Measurements from ENCODE around the gene N4BP2L2. TPM values are rescaled to one million over a fixed set of nuclear protein-coding genes. Genes with fewer than 3 reads are reported as not detected.

N4BP2L2 gene
- total and polyA plus RNA-seq, 2 of the 13 experiments (the other 11 are each of a cell fraction or from before 2014, with no cell fraction given): 58.9 to 81.2 TPM

GRCh38 chr13:32468502-32469142 lies 70.0 kb downstream of the N4BP2L2 start:
- 70% methylated on average over 6 of the region's 6 CpGs for WGBS (ENCODE audit: low lambda C conversion rate)
- Histone ChIP-seq H3K9me3 (ENCODE audit: low read length) (no peaks in the 10 kb centered on the region), H3K9ac (ENCODE audit: insufficient read depth, low read depth, low read length) (no peak overlapping the region), H3K4me2 (ENCODE audit: low read depth, low read length) (no peak overlapping the region), H3K4me1 (ENCODE audit: insufficient read depth, low read length) (no peaks in the 10 kb centered on the region), H4K20me1 (ENCODE audit: insufficient read depth, low read length) (no peaks in the 10 kb centered on the region), H3K36me3 (replicated peaks in 1 of 2; ENCODE audit: control insufficient read depth in 1 of 2, insufficient read depth in 2 of 2, low read length in 2 of 2) (no peaks in the 10 kb centered on the region), H2AFZ (ENCODE audit: low read length) (no peak overlapping the region), H3K79me2 (ENCODE audit: insufficient read depth, low read length) (no peaks in the 10 kb centered on the region), H3K27ac (ENCODE audit: extremely low read length, insufficient read depth, low read length) (no peak overlapping the region), H3K27me3 (ENCODE audit: control insufficient read depth in 1 of 2, insufficient read depth in 2 of 2, low read length in 2 of 2) (no peaks in the 10 kb centered on the region), H3K4me3 (replicated peaks in 1 of 3; ENCODE audit: insufficient read depth in 1 of 3, low read depth in 2 of 3, low read length in 3 of 3) (no peak overlapping the region)
- DNase-seq (ENCODE audit: low spot score): no peak
- ChIA-PET CTCF (ENCODE audit: low intra/inter-chr PET ratio, low total read pairs) (no interaction called here), POLR2A (interaction anchor here (1.1 kb wide), 1 partner anchor 69 kb away, joined by 4 read pairs; no protein-coding TSS in a partner anchor)
- in situ Hi-C loops (cut with HindIII; ENCODE audit: extremely low pct_ligation_motif_present, low pct_unique_long_range_greater_than_20kb): no loop called here
- no TSS peak for BruUV-seq (replicated peaks)
- no peak for FAIRE-seq
- no peak for TF ChIP-seq SP5 (CRISPR knock-in tag; IDR thresholded peaks at IDR 0.05; ENCODE audit: borderline replicate concordance, low read depth)
- TF ChIP-seq ZSCAN31 (CRISPR knock-in tag; IDR thresholded peaks at IDR 0.05; ENCODE audit: low read depth): peak; percentile 99
- intact Hi-C loops (cut with micrococcal nuclease; ENCODE audit: unreplicated experiment): no loop called here
- ATAC-seq: 0 out of 3 replicates have a peak, but pooled peaks have one; percentile 34

- 92% methylated on average over 2 of the region's 2 CpGs for WGBS (ENCODE audit: low lambda C conversion rate)
- H3K9ac ChIP-seq (ENCODE audit: insufficient read depth, low read depth, low read length): no peak overlapping the region
- POLR2A ChIA-PET: no interaction called here
- intact Hi-C loops (cut with micrococcal nuclease; ENCODE audit: unreplicated experiment) (no loop called here), in situ Hi-C loops (cut with HindIII; ENCODE audit: extremely low pct_ligation_motif_present, low pct_unique_long_range_greater_than_20kb) (no loop called here)
- H3K4me1 ChIP-seq (ENCODE audit: insufficient read depth, low read length): peaks cover 42% of the 10 kb centered on the region
- no peaks in the 10 kb centered on the region for H3K27me3 ChIP-seq (ENCODE audit: control insufficient read depth in 1 of 2, insufficient read depth in 2 of 2, low read length in 2 of 2)
- peaks cover 21% of the 10 kb centered on the region for H3K9me3 ChIP-seq (ENCODE audit: low read length)
- no peaks in the 10 kb centered on the region for H3K79me2 ChIP-seq (ENCODE audit: insufficient read depth, low read length)
- H3K4me3 ChIP-seq (replicated peaks in 1 of 3; ENCODE audit: insufficient read depth in 1 of 3, low read depth in 2 of 3, low read length in 3 of 3): no peak overlapping the region
- DNase-seq (ENCODE audit: low spot score) (no peak), ATAC-seq (no peak), FAIRE-seq (no peak)
- no peaks in the 10 kb centered on the region for H4K20me1 ChIP-seq (ENCODE audit: insufficient read depth, low read length)
- no TSS peak for BruUV-seq (replicated peaks)
- H3K4me2 ChIP-seq (ENCODE audit: low read depth, low read length): no peak overlapping the region
- TF ChIP-seq RERE (CRISPR knock-in tag; IDR thresholded peaks at IDR 0.05; ENCODE audit: low read depth): no peak
- TF ChIP-seq ZNF160 (CRISPR knock-in tag; IDR thresholded peaks at IDR 0.05): peak; percentile 97
- no peak for TF ChIP-seq IRF9 (CRISPR knock-in tag; IDR thresholded peaks at IDR 0.05; ENCODE audit: borderline replicate concordance)
- no peak overlapping the region for H2AFZ ChIP-seq (ENCODE audit: low read length)
- CTCF ChIA-PET (ENCODE audit: low intra/inter-chr PET ratio, low total read pairs): no interaction called here
- no peak overlapping the region for H3K27ac ChIP-seq (ENCODE audit: extremely low read length, insufficient read depth, low read length)
- no peaks in the 10 kb centered on the region for H3K36me3 ChIP-seq (replicated peaks in 1 of 2; ENCODE audit: control insufficient read depth in 1 of 2, insufficient read depth in 2 of 2, low read length in 2 of 2)
Measured at GRCh38 chr13:32456591-32456990, 82.0 kb downstream of the N4BP2L2 start.
